Stimulated activated CD4-positive, alpha-beta T cell treated with anti-CD3 and anti-CD28 coated beads, Interleukin-12 subunit alpha, Interleukin-12 subunit beta, amount 100 ng/mL, for 24 hours (primary cell): Measurements from ENCODE around the gene ACAP2.
"Not testable (repeated sequence)": the region's sequence is repeated elsewhere in the genome, so short reads cannot be mapped to it uniquely, and the experiment has no call there.

Experiments used
- DNase-seq, 2 experiments: peaks; one replicate each; pipeline ENCODE4 v3.0.0-alpha.2; 2020; ENCODE audit warnings: low read depth in 2 of 2

The ACAP2 gene

GRCh38 chr3:195394024-195394423 lies 48.8 kb downstream of the ACAP2 start:
- DNase-seq: no peak

- no peak for DNase-seq
These were observed 54.4 kb downstream of the ACAP2 start for GRCh38 chr3:195388380-195388779.

- no peak for DNase-seq
These were observed 56.1 kb downstream of the ACAP2 start for GRCh38 chr3:195386739-195387138.

- no peak for DNase-seq
These were observed 57.3 kb downstream of the ACAP2 start for GRCh38 chr3:195385526-195385925.

- DNase-seq: no peak
These were observed 57.9 kb downstream of the ACAP2 start for GRCh38 chr3:195384952-195385351.

- DNase-seq: no peak
These were observed 70.6 kb downstream of the ACAP2 start for GRCh38 chr3:195372220-195372619.

- DNase-seq: no peak
These were observed 76.5 kb downstream of the ACAP2 start for GRCh38 chr3:195366200-195366925.

GRCh38 chr3:195365371-195365770 lies 77.4 kb downstream of the ACAP2 start:
- DNase-seq: no peak

GRCh38 chr3:195357797-195358196 lies 85.0 kb downstream of the ACAP2 start:
- DNase-seq: not testable (repeated sequence)

GRCh38 chr3:195356151-195357086 lies 86.4 kb downstream of the ACAP2 start:
- no peak for DNase-seq

- DNase-seq: not testable (repeated sequence)
These were observed 88.8 kb downstream of the ACAP2 start for GRCh38 chr3:195354009-195354408.

GRCh38 chr3:195352895-195353488 lies 89.8 kb downstream of the ACAP2 start:
- no peak for DNase-seq

GRCh38 chr3:195348426-195349115 lies 94.2 kb downstream of the ACAP2 start:
- no peak for DNase-seq

- DNase-seq: no peak
These were observed 105.1 kb downstream of the ACAP2 start for GRCh38 chr3:195337747-195338146.

GRCh38 chr3:195334967-195335366 lies 107.9 kb downstream of the ACAP2 start:
- no peak for DNase-seq

GRCh38 chr3:195319060-195319459 lies 123.8 kb downstream of the ACAP2 start:
- no peak for DNase-seq

- no peak for DNase-seq
These were observed 130.1 kb downstream of the ACAP2 start for GRCh38 chr3:195312714-195313113.

- DNase-seq: no peak
These were observed 135.1 kb downstream of the ACAP2 start for GRCh38 chr3:195307711-195308110.

- no peak for DNase-seq
These were observed 136.5 kb downstream of the ACAP2 start for GRCh38 chr3:195306369-195306768.

- DNase-seq: no peak
These were observed 140.4 kb downstream of the ACAP2 start for GRCh38 chr3:195302431-195302830.

- DNase-seq: no peak
These were observed 145.4 kb downstream of the ACAP2 start for GRCh38 chr3:195297446-195297845.

- no peak for DNase-seq
These were observed 146.2 kb downstream of the ACAP2 start for GRCh38 chr3:195296662-195297061.
